ENCODE measurements around the gene ARSH. TPM values are rescaled to one million over a fixed set of nuclear protein-coding genes. Genes with fewer than 3 reads are reported as not detected.

The ARSH gene
- total RNA-seq, 1 donor from 2014 or later: not detected

- peak; percentile 34 for DNase-seq (ENCODE audit: low read depth)
- H3K36me3 ChIP-seq (ENCODE audit: control insufficient read depth, insufficient read depth, low read length): no peaks in the 10 kb centered on the region
- no peak overlapping the region for H3K4me3 ChIP-seq (ENCODE audit: low read depth, low read length)
- peak; percentile 62 for FAIRE-seq
- H3K27me3 ChIP-seq (ENCODE audit: control insufficient read depth, insufficient read depth, low read length): no peaks in the 10 kb centered on the region
- no peak for TF ChIP-seq CTCF (IDR thresholded peaks at IDR 0.05; ENCODE audit: insufficient read depth, low read length, severe bottlenecking)
Observed at GRCh38 chrX:2965965-2966364, 40.4 kb upstream of the ARSH start.

- H3K4me3 ChIP-seq (ENCODE audit: low read depth, low read length): no peak overlapping the region
- no peaks in the 10 kb centered on the region for H3K27me3 ChIP-seq (ENCODE audit: control insufficient read depth, insufficient read depth, low read length)
- FAIRE-seq (no peak), DNase-seq (ENCODE audit: low read depth) (no peak)
- H3K36me3 ChIP-seq (ENCODE audit: control insufficient read depth, insufficient read depth, low read length): no peaks in the 10 kb centered on the region
- TF ChIP-seq CTCF (IDR thresholded peaks at IDR 0.05; ENCODE audit: insufficient read depth, low read length, severe bottlenecking): no peak
Observed at GRCh38 chrX:2967012-2967411, 39.3 kb upstream of the ARSH start.

- FAIRE-seq: no peak
- Histone ChIP-seq H3K36me3 (ENCODE audit: control insufficient read depth, insufficient read depth, low read length) (no peaks in the 10 kb centered on the region), H3K4me3 (ENCODE audit: low read depth, low read length) (no peak overlapping the region)
Observed at GRCh38 chrX:2967584-2967983, 38.8 kb upstream of the ARSH start.

GRCh38 chrX:2967998-2968909 lies 38.1 kb upstream of the ARSH start:
- DNase-seq (ENCODE audit: low read depth): peak; percentile 30

More at GRCh38 chrX:2967584-2967983, 38.8 kb upstream of the ARSH start:
- DNase-seq (ENCODE audit: low read depth): no peak
- H3K27me3 ChIP-seq (ENCODE audit: control insufficient read depth, insufficient read depth, low read length): no peaks in the 10 kb centered on the region
- no peak for TF ChIP-seq CTCF (IDR thresholded peaks at IDR 0.05; ENCODE audit: insufficient read depth, low read length, severe bottlenecking)

GRCh38 chrX:2969021-2969420 lies 37.3 kb upstream of the ARSH start:
- FAIRE-seq (no peak), DNase-seq (ENCODE audit: low read depth) (no peak)
- no peak for TF ChIP-seq CTCF (IDR thresholded peaks at IDR 0.05; ENCODE audit: insufficient read depth, low read length, severe bottlenecking)
- Histone ChIP-seq H3K36me3 (ENCODE audit: control insufficient read depth, insufficient read depth, low read length) (no peaks in the 10 kb centered on the region), H3K4me3 (ENCODE audit: low read depth, low read length) (no peak overlapping the region), H3K27me3 (ENCODE audit: control insufficient read depth, insufficient read depth, low read length) (no peaks in the 10 kb centered on the region)

More at GRCh38 chrX:2967998-2968909, 38.1 kb upstream of the ARSH start:
- H3K27me3 ChIP-seq (ENCODE audit: control insufficient read depth, insufficient read depth, low read length): no peaks in the 10 kb centered on the region
- TF ChIP-seq CTCF (IDR thresholded peaks at IDR 0.05; ENCODE audit: insufficient read depth, low read length, severe bottlenecking): no peak
- no peak for FAIRE-seq
- no peaks in the 10 kb centered on the region for H3K36me3 ChIP-seq (ENCODE audit: control insufficient read depth, insufficient read depth, low read length)
- H3K4me3 ChIP-seq (ENCODE audit: low read depth, low read length): peak overlapping the region; percentile 21

Measured in bronchial epithelial cell (primary cell).